Fibroblast of lung (primary cell): Measurements from ENCODE around the gene UST. TPM values are rescaled to one million over a fixed set of nuclear protein-coding genes. Genes with fewer than 3 reads are reported as not detected.
A peak's percentile ranks its signal among the peaks of the same experiment; 100 is the strongest.

Source experiments
- DNase-seq, 2 donors: peaks; one replicate each; pipeline versions ENCODE4 v3.0.0 to v3.0.0-alpha.2; 2010; ENCODE audit warnings: low read depth in 2 of 2
- H2AFZ ChIP-seq: 2 replicates; pipeline ENCODE4 v1.5.1; 2012; ENCODE audit warnings: low read length, control low read depth, inconsistent platforms
- H3K27ac ChIP-seq: 2 replicates; pipeline ENCODE4 v1.5.1; 2011; ENCODE audit warnings: low read length, control low read depth; ENCODE audit not compliant: insufficient read depth
- H3K27me3 ChIP-seq: 2 replicates; pipeline ENCODE4 v1.5.1; 2011; ENCODE audit warnings: mild to moderate bottlenecking, low read length; ENCODE audit not compliant: control insufficient read depth, insufficient read depth
- H3K36me3 ChIP-seq: 2 replicates; pipeline ENCODE4 v1.5.1; 2011; ENCODE audit warnings: low read length; ENCODE audit not compliant: control insufficient read depth, insufficient read depth
- H3K4me1 ChIP-seq: 2 replicates; pipeline ENCODE4 v1.5.1; 2011; ENCODE audit warnings: low read length; ENCODE audit not compliant: control insufficient read depth, insufficient read depth; ENCODE audit errors: extremely low read depth
- H3K4me2 ChIP-seq: 2 replicates; pipeline ENCODE4 v1.5.1; 2011; ENCODE audit warnings: low read length, control low read depth; ENCODE audit not compliant: insufficient read depth; ENCODE audit errors: extremely low read depth
- H3K4me3 ChIP-seq, 4 experiments: fragments of 200-600 bp in 1 of 4; sonication (generic) in 1 of 4; replicated peaks in 1 of 4; 2 replicates each; pipeline ENCODE4 v1.5.1; 2011 to 2016; ENCODE audit warnings: low read length in 4 of 4, low read depth in 3 of 4, mild to moderate bottlenecking in 3 of 4, control low read depth in 2 of 4, inconsistent platforms in 1 of 4, mixed read lengths in 1 of 4; ENCODE audit not compliant: insufficient read depth in 1 of 4; ENCODE audit errors: control extremely low read depth in 1 of 4
- H3K79me2 ChIP-seq: 2 replicates; pipeline ENCODE4 v1.5.1; 2012; ENCODE audit warnings: mild to moderate bottlenecking, low read length, inconsistent platforms; ENCODE audit not compliant: control insufficient read depth, insufficient read depth
- H3K9ac ChIP-seq: 2 replicates; pipeline ENCODE4 v1.5.1; 2011; ENCODE audit warnings: mild to moderate bottlenecking, low read length, control low read depth; ENCODE audit not compliant: insufficient read depth
- H3K9me3 ChIP-seq: 2 replicates; pipeline ENCODE4 v1.5.1; 2012; ENCODE audit warnings: low read depth, low read length; ENCODE audit not compliant: control insufficient read depth, insufficient read depth
- H4K20me1 ChIP-seq: 2 replicates; pipeline ENCODE4 v1.5.1; 2011; ENCODE audit warnings: low read length; ENCODE audit not compliant: control insufficient read depth, insufficient read depth; ENCODE audit errors: extremely low read depth
- EZH2 ChIP-seq: IDR thresholded peaks from 2 replicates; pipeline ENCODE4 v1.5.1; 2012; ENCODE audit warnings: low read length, control low read depth, mild to moderate bottlenecking; ENCODE audit errors: missing control alignments
- polyA plus RNA-seq, 2 donors: library from polyadenylated mRNA; depleted of rRNA in 1 of 2; stranded (reverse) in 1 of 2; unstranded in 1 of 2; fragments of >200 nt; gene quantifications; 2 replicates each; pipeline ENCODE4 v1.2.1, GENCODE V29; 2011 to 2012; ENCODE audit warnings: missing spikeins in 1 of 2
- total RNA-seq: library from RNA; depleted of rRNA; stranded (reverse); fragments of >200 nt; gene quantifications from 2 replicates; pipeline ENCODE4 v1.2.1, GENCODE V29; 2014
- TF ChIP-seq, protein P1 (sequence below), 2 donors: IDR thresholded peaks in 1 of 2; conservative IDR thresholded peaks in 1 of 2; 1 replicate in 1 of 2; 2 replicates in 1 of 2; pipeline ENCODE4 v1.5.1; 2011 to 2012; ENCODE audit warnings: low read length in 2 of 2, control low read depth in 1 of 2, inconsistent platforms in 1 of 2, low read depth in 1 of 2, mild to moderate bottlenecking in 1 of 2

Gene UST
- total and polyA plus RNA-seq, 2 donors (not counting 1 experiment from before 2014, with no cell fraction given) = 6.8 to 19.5 TPM

DNA sequence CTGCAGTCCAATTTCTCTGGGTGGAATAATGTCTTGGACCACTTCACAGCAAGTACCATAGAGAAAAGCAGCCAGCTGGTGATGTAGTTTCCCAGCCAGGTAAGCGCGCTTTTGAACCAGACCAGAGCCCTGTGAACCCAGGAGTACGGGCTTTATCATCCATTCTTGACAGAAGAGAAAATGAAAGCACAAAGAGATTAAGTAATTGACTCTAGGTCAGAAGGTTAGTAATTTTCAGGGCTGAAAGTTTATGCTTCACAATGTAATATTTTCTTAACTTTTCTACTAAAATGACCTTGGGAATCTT lies 7.1 kb upstream of the UST start:
- H3K9me3 ChIP-seq = no peaks in the 10 kb centered on the region
- H2AFZ ChIP-seq = no peak overlapping the region
- no peak overlapping the region for H3K4me3 ChIP-seq
- no peaks in the 10 kb centered on the region for H3K4me1 ChIP-seq
- H3K27me3 ChIP-seq = no peaks in the 10 kb centered on the region
- no peak overlapping the region for H3K27ac ChIP-seq
- no peak overlapping the region for H3K4me2 ChIP-seq
- no peaks in the 10 kb centered on the region for H3K79me2 ChIP-seq
- no peak for DNase-seq
- no peak for TF ChIP-seq EZH2
- H3K9ac ChIP-seq = peak overlapping the region; percentile 7
- no peaks in the 10 kb centered on the region for H4K20me1 ChIP-seq
- no peaks in the 10 kb centered on the region for H3K36me3 ChIP-seq

DNA sequence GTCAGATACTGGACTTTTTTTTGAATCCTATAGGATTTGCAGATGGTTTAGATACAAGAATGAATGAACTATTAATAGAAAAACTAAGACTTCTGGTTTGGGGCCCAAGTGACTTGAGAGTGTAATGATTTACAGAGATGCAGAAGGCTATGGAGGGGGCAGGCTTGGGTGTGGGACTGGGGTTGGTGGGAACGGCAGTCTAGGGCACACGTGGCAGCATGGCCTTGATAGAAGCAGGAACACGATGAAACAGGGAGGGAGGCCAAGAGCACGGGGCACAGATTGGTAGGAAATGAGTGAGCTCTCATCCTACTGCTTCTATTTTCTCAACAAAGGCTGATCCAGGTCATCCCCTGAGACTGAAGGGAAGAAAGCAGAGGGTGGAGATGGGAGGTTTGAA lies 3.4 kb upstream of the UST start:
- Histone ChIP-seq H3K4me2 (no peak overlapping the region), H3K27ac (no peak overlapping the region), H4K20me1 (no peaks in the 10 kb centered on the region), H2AFZ (no peak overlapping the region), H3K27me3 (no peaks in the 10 kb centered on the region), H3K9ac (no peak overlapping the region), H3K4me3 (no peak overlapping the region), H3K36me3 (no peaks in the 10 kb centered on the region), H3K9me3 (no peaks in the 10 kb centered on the region), H3K4me1 (peaks cover 3% of the 10 kb centered on the region), H3K79me2 (no peaks in the 10 kb centered on the region)
- no peak for DNase-seq
- TF ChIP-seq EZH2 = no peak
- TF ChIP-seq, protein P1, sequence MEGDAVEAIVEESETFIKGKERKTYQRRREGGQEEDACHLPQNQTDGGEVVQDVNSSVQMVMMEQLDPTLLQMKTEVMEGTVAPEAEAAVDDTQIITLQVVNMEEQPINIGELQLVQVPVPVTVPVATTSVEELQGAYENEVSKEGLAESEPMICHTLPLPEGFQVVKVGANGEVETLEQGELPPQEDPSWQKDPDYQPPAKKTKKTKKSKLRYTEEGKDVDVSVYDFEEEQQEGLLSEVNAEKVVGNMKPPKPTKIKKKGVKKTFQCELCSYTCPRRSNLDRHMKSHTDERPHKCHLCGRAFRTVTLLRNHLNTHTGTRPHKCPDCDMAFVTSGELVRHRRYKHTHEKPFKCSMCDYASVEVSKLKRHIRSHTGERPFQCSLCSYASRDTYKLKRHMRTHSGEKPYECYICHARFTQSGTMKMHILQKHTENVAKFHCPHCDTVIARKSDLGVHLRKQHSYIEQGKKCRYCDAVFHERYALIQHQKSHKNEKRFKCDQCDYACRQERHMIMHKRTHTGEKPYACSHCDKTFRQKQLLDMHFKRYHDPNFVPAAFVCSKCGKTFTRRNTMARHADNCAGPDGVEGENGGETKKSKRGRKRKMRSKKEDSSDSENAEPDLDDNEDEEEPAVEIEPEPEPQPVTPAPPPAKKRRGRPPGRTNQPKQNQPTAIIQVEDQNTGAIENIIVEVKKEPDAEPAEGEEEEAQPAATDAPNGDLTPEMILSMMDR (conservative IDR thresholded peaks at IDR 0.05 in 1 of 2, IDR thresholded peaks at IDR 0.05 in 1 of 2; ENCODE audit: low read depth in 1 of 2, low read length in 2 of 2) = no peak

DNA sequence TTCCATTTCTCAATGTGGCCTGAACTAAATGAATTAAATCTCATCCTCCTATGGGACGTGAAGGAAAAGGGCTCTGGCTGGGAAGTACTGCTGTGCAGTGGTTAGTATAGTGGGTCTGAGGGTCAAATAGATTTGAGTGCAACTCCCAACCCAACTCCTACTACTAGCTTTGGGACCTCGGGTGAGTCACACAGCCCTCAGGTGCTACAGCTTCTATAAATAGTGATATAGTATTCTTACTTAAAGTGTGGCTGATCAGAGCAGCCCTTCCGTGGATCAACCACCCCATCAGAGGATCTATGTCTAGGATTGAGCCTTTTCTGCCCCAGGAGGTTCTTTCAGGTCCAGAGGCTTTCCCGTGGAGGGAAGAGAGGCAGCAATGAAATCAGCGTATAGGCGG lies 904 bp upstream of the UST start:
- DNase-seq = peak in 1 of 2 donors; percentile 18
- TF ChIP-seq, protein P1 (conservative IDR thresholded peaks at IDR 0.05 in 1 of 2, IDR thresholded peaks at IDR 0.05 in 1 of 2; ENCODE audit: low read depth in 1 of 2, low read length in 2 of 2) = no peak
- no peak for TF ChIP-seq EZH2
- no peaks in the 10 kb centered on the region for H3K36me3 ChIP-seq
- peaks cover 2% of the 10 kb centered on the region for H3K79me2 ChIP-seq
- H3K4me3 ChIP-seq = peak overlapping the region; percentile 50 to 86 (median 73)
- no peak overlapping the region for H3K9ac ChIP-seq
- H3K27me3 ChIP-seq = no peaks in the 10 kb centered on the region
- peak overlapping the region; percentile 80 for H3K4me2 ChIP-seq
- no peaks in the 10 kb centered on the region for H4K20me1 ChIP-seq
- peak overlapping the region; percentile 39 for H3K27ac ChIP-seq
- no peaks in the 10 kb centered on the region for H3K9me3 ChIP-seq
- H3K4me1 ChIP-seq = peaks cover 5% of the 10 kb centered on the region
- peak overlapping the region; percentile 69 for H2AFZ ChIP-seq

DNA sequence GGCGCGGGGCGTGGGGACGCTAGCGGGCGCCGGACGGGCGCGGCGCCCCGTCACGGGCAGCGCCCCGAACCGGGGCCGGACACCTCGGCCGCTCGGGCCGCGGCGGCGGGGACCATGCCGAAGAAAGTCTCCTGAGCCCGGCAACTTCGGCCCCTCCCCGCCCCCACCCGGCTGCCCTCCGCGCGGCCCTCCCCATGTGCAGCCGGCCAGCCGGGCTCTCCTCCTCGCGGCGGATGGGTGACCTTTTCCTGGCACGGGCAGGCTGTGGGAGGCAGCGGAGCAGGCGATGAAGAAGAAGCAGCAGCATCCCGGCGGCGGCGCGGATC lies 278 bp downstream of the UST start:
- peak overlapping the region; percentile 70 for H3K9ac ChIP-seq
- H3K36me3 ChIP-seq = no peaks in the 10 kb centered on the region

More for the DNA sequence above, 278 bp downstream of the UST start:
- Histone ChIP-seq H2AFZ (peak overlapping the region; percentile 36), H3K4me3 (peak overlapping the region; percentile 66 to 86 (median 74)), H3K9me3 (no peaks in the 10 kb centered on the region), H3K4me1 (peaks cover 5% of the 10 kb centered on the region), H3K4me2 (peak overlapping the region; percentile 93), H3K27me3 (no peaks in the 10 kb centered on the region), H4K20me1 (no peaks in the 10 kb centered on the region), H3K79me2 (peaks cover 2% of the 10 kb centered on the region), H3K27ac (peak overlapping the region; percentile 66)
- TF ChIP-seq, protein P1 (conservative IDR thresholded peaks at IDR 0.05 in 1 of 2, IDR thresholded peaks at IDR 0.05 in 1 of 2; ENCODE audit: low read depth in 1 of 2, low read length in 2 of 2) = no peak
- TF ChIP-seq EZH2 = no peak
- DNase-seq = peak in 1 of 2 donors; percentile 59
